Osteoblast (primary cell): ENCODE results near the gene ING3. TPM values are rescaled to one million over a fixed set of nuclear protein-coding genes. Genes with fewer than 3 reads are reported as not detected.

Source experiments
- DNase-seq: peaks from one replicate; pipeline ENCODE4 v3.0.0; 2011; ENCODE audit warnings: low spot score, mixed read lengths; ENCODE audit not compliant: insufficient read length; ENCODE audit errors: missing footprints
- H2AFZ ChIP-seq: 2 replicates; pipeline ENCODE4 v1.6.0; 2011; ENCODE audit warnings: mild to moderate bottlenecking, low read length
- H3K27ac ChIP-seq: 2 replicates; pipeline ENCODE4 v1.5.1; 2011; ENCODE audit warnings: mild to moderate bottlenecking, low read depth, low read length, moderate library complexity
- H3K27me3 ChIP-seq: 2 replicates; pipeline ENCODE4 v1.6.0; 2012; ENCODE audit warnings: mild to moderate bottlenecking, control low read depth, inconsistent platforms, low read length, moderate library complexity; ENCODE audit not compliant: insufficient read depth
- H3K36me3 ChIP-seq: 2 replicates; pipeline ENCODE4 v1.5.1; 2011; ENCODE audit warnings: mild to moderate bottlenecking, low read length, control low read depth, moderate library complexity; ENCODE audit not compliant: insufficient read depth
- H3K4me1 ChIP-seq: 2 replicates; pipeline ENCODE4 v1.5.1; 2011; ENCODE audit warnings: mild to moderate bottlenecking, low read length, control low read depth, moderate library complexity; ENCODE audit not compliant: insufficient read depth
- H3K4me2 ChIP-seq: 2 replicates; pipeline ENCODE4 v1.6.0; 2011; ENCODE audit warnings: mild to moderate bottlenecking, low read length; ENCODE audit not compliant: insufficient read depth
- H3K4me3 ChIP-seq: fragments of 200-600 bp; sonication (generic); 3 replicates; pipeline ENCODE4 v1.5.1; 2012; ENCODE audit warnings: mild to moderate bottlenecking, low read length, inconsistent platforms; ENCODE audit not compliant: insufficient read depth
- H3K79me2 ChIP-seq: 2 replicates; pipeline ENCODE4 v1.6.0; 2012; ENCODE audit warnings: mild to moderate bottlenecking, low read length, control low read depth, inconsistent platforms; ENCODE audit not compliant: insufficient read depth
- H3K9me3 ChIP-seq: 2 replicates; pipeline ENCODE4 v1.5.1; 2011; ENCODE audit warnings: low read depth, low read length, control low read depth
- H4K20me1 ChIP-seq: 2 replicates; pipeline ENCODE4 v1.6.0; 2012; ENCODE audit warnings: mild to moderate bottlenecking, low read length, control low read depth; ENCODE audit not compliant: insufficient read depth
- CTCF ChIP-seq: IDR thresholded peaks from 2 replicates; pipeline ENCODE4 v1.5.1; 2011; ENCODE audit warnings: mild to moderate bottlenecking, low read depth, low read length, moderate library complexity; ENCODE audit errors: extremely low read depth
- total RNA-seq: library from RNA; depleted of rRNA; stranded (reverse); fragments of >200 nt; gene quantifications from 2 replicates; pipeline ENCODE4 v1.2.3, GENCODE V29; 2012

The ING3 gene
- total RNA-seq, 1 donor = 16.6 TPM

GRCh38 chr7:120919466-120919865 is 31.1 kb upstream of the ING3 start:
- H3K79me2 ChIP-seq = no peaks in the 10 kb centered on the region
- H3K36me3 ChIP-seq = no peaks in the 10 kb centered on the region
- no peaks in the 10 kb centered on the region for H3K9me3 ChIP-seq
- H2AFZ ChIP-seq = no peak overlapping the region
- no peak for DNase-seq
- no peak overlapping the region for H3K27ac ChIP-seq
- no peaks in the 10 kb centered on the region for H3K27me3 ChIP-seq
- H4K20me1 ChIP-seq = no peaks in the 10 kb centered on the region
- H3K4me3 ChIP-seq = no peak overlapping the region
- TF ChIP-seq CTCF = no peak
- no peaks in the 10 kb centered on the region for H3K4me1 ChIP-seq
- no peak overlapping the region for H3K4me2 ChIP-seq

GRCh38 chr7:120920034-120920433 is 30.5 kb upstream of the ING3 start:
- Histone ChIP-seq H3K4me2 (no peak overlapping the region), H3K4me1 (no peaks in the 10 kb centered on the region), H3K36me3 (no peaks in the 10 kb centered on the region), H4K20me1 (no peaks in the 10 kb centered on the region), H3K4me3 (no peak overlapping the region), H3K9me3 (no peaks in the 10 kb centered on the region), H3K27ac (no peak overlapping the region), H3K27me3 (no peaks in the 10 kb centered on the region), H3K79me2 (no peaks in the 10 kb centered on the region), H2AFZ (no peak overlapping the region)
- no peak for DNase-seq
- TF ChIP-seq CTCF = no peak

GRCh38 chr7:120920591-120921274 is 29.8 kb upstream of the ING3 start:
- Histone ChIP-seq H3K4me2 (no peak overlapping the region), H4K20me1 (no peaks in the 10 kb centered on the region), H3K4me1 (no peaks in the 10 kb centered on the region), H2AFZ (no peak overlapping the region), H3K4me3 (no peak overlapping the region), H3K9me3 (no peaks in the 10 kb centered on the region), H3K27ac (no peak overlapping the region), H3K36me3 (no peaks in the 10 kb centered on the region), H3K27me3 (no peaks in the 10 kb centered on the region), H3K79me2 (no peaks in the 10 kb centered on the region)
- no peak for DNase-seq
- TF ChIP-seq CTCF = no peak

- TF ChIP-seq CTCF = no peak
- no peak overlapping the region for H3K4me2 ChIP-seq
- H3K9me3 ChIP-seq = no peaks in the 10 kb centered on the region
- H2AFZ ChIP-seq = no peak overlapping the region
- H3K36me3 ChIP-seq = no peaks in the 10 kb centered on the region
- H4K20me1 ChIP-seq = no peaks in the 10 kb centered on the region
- no peaks in the 10 kb centered on the region for H3K4me1 ChIP-seq
- H3K79me2 ChIP-seq = no peaks in the 10 kb centered on the region
- no peak for DNase-seq
- no peak overlapping the region for H3K27ac ChIP-seq
- H3K27me3 ChIP-seq = no peaks in the 10 kb centered on the region
- no peak overlapping the region for H3K4me3 ChIP-seq
These were observed 25.7 kb upstream of the ING3 start for GRCh38 chr7:120924837-120925236.
